T-helper 2 cell (primary cell): ENCODE data around the gene CMTM4.
A peak's percentile ranks its signal among the peaks of the same experiment; 100 is the strongest.
"Not testable (repeated sequence)": the region's sequence is repeated elsewhere in the genome, so short reads cannot be mapped to it uniquely, and the experiment has no call there.

ENCODE experiments used
- DNase-seq, 5 experiments: peaks; one replicate each; pipeline versions ENCODE4 v3.0.0 to v3.0.0-alpha.2; 2012 to 2022

CMTM4 gene

GRCh38 chr16:66670691-66671388, 25.7 kb downstream of the CMTM4 start:
- no peak for DNase-seq

- no peak for DNase-seq
Measured at GRCh38 chr16:66668777-66669444, 27.6 kb downstream of the CMTM4 start.

GRCh38 chr16:66667944-66668343, 28.6 kb downstream of the CMTM4 start:
- DNase-seq: no peak

- no peak for DNase-seq
Measured at GRCh38 chr16:66662445-66663194, 33.9 kb downstream of the CMTM4 start.

- DNase-seq: not testable (repeated sequence)
Measured at GRCh38 chr16:66661671-66662346, 34.7 kb downstream of the CMTM4 start.

- no peak for DNase-seq
Measured at GRCh38 chr16:66661210-66661560, 35.4 kb downstream of the CMTM4 start.

- DNase-seq: no peak
Measured at GRCh38 chr16:66660422-66661209, 35.9 kb downstream of the CMTM4 start.

- DNase-seq: no peak
Measured at GRCh38 chr16:66658860-66659190, 37.7 kb downstream of the CMTM4 start.

- no peak for DNase-seq
Measured at GRCh38 chr16:66658143-66658859, 38.2 kb downstream of the CMTM4 start.

- no peak for DNase-seq
Measured at GRCh38 chr16:66656547-66656946, 40.0 kb downstream of the CMTM4 start.

- no peak for DNase-seq
Measured at GRCh38 chr16:66653581-66654350, 42.8 kb downstream of the CMTM4 start.

- DNase-seq: no peak
Measured at GRCh38 chr16:66652661-66653360, 43.7 kb downstream of the CMTM4 start.

- no peak for DNase-seq
Measured at GRCh38 chr16:66651965-66652364, 44.6 kb downstream of the CMTM4 start.

GRCh38 chr16:66651474-66651765, 45.1 kb downstream of the CMTM4 start:
- DNase-seq: no peak

GRCh38 chr16:66650707-66651473, 45.7 kb downstream of the CMTM4 start:
- DNase-seq: peak; percentile 23 to 88 (median 63)

- DNase-seq: no peak
Measured at GRCh38 chr16:66649636-66650205, 46.8 kb downstream of the CMTM4 start.

GRCh38 chr16:66649167-66649566, 47.4 kb downstream of the CMTM4 start:
- no peak for DNase-seq

GRCh38 chr16:66647866-66648265, 48.7 kb downstream of the CMTM4 start:
- DNase-seq: no peak

GRCh38 chr16:66641387-66641786, 55.2 kb downstream of the CMTM4 start:
- no peak for DNase-seq
